Left colon (tissue), 2 donors: ENCODE data around the gene NDUFAF2. TPM values are rescaled to one million over a fixed set of nuclear protein-coding genes. Genes with fewer than 3 reads are reported as not detected.
A peak's percentile ranks its signal among the peaks of the same experiment; 100 is the strongest.
"Not testable (repeated sequence)": the region's sequence is repeated elsewhere in the genome, so short reads cannot be mapped to it uniquely, and the experiment has no call there.

Experiments
- ATAC-seq: fragments of 200-7000 bp; cut with Tn5 transposase; one replicate; pipeline ENCODE4 v1.9.1; 2020; ENCODE audit warnings: mild to moderate bottlenecking, moderate library complexity
- DNase-seq, 2 donors: peaks; one replicate each; pipeline ENCODE4 v3.0.0-alpha.2; 2020
- intact Hi-C, 2 donors: fragments of 100-400 bp; cut with DNase I in 1 of 2; cut with micrococcal nuclease in 1 of 2; formaldehyde crosslinking; loops; one replicate each; pipeline versions ENCODE4 v1.11.2 to v1.14.0; 2022; cut with DNase I, micrococcal nuclease
- total RNA-seq, 2 donors: library from RNA; stranded (reverse); fragmentation: NEBNext Ultra II Directional; extraction: Animal tissue kit (Norgen Biotek cat#: 25700); gene quantifications; one replicate each; pipeline ENCODE4 v1.2.1, GENCODE V29; 2021
- donor health status: DM: no; HTN: no; CAD: no.
- donor health status: DM: yes; HTN: yes; CAD: no.

NDUFAF2 gene
- total RNA-seq, 2 donors from 2014 or later: 15.6 to 25.0 TPM

DNA sequence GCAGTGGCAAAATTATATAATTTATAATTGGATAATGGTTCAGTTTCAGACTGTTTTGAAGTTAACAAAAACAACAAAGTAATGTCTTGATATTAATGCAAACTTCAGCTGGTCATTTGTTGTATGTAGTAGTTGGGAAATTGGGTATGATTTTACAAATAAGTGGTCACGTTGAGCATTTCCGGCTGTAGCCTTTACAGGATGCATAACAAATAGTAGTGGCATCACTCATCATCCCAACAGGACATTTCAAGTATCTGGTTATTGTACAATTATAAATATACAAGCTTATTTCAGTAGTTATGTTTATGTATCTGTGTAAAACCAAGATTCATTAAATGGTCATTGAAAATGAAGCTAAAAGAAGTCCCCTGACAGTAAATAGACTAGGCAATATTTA lies 144.3 kb downstream of the NDUFAF2 start:
- no peak for ATAC-seq
- intact Hi-C loops: no loop called here
- no peak for DNase-seq

DNA sequence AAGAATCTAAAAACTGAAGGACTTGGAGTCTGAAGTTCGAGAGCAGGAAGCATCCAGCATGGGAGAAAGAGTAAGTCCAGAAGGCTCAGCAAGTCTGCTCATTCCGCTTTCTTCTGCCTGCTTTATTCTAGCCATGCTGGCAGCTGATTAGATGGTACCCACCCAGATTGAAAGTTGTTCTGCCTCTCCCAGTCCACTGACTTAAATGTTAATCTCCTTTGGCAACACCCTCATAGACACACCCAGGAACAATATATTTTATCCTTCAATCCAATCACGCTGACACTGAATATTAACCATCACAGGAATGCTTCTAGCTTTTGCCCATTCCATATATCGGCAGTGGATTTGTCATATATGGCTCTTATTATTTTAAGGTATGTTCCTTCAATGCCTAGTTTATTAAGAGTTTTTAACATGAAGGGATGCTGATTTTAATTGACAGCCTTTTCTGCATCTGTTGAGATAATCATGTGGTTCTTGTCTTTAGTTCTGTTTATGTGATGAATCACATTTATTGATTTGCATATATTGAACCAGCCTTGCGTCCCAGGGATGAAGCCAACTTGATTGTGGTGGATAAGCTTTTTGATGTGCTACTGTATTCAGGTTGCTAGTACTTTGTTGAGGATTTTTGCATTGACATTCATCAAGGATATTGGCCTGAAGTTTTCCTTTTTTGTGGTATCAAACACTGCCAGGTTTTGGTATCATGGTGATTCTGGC lies 148.2 kb downstream of the NDUFAF2 start:
- intact Hi-C loops, DNase-seq: not testable (repeated sequence)
- ATAC-seq: peak; percentile 16

DNA sequence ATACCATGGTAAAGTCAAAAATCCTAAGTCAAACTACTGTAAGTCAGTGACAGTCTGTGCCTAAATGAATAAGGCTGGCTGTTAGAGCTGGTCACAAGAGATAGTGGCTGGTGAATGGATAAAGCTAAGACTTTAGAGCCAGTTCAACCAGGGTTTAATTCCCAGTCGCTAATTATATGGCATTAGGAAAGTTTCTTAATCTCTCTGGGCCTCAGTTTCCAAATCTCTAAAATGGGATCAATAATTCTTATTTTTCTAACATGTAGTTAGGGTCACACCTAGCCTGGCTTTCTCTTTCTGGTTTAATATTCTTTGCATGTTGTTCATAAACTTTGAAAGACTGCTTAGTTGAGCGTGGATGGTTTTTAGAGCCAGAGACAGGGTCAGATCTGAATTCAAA lies 152.5 kb downstream of the NDUFAF2 start:
- ATAC-seq (no peak), DNase-seq (no peak)
- intact Hi-C loops: no loop called here

- intact Hi-C loops: no loop called here
- ATAC-seq: no peak
- no peak for DNase-seq
Measured at GRCh38 chr5:61098251-61098995, 153.4 kb downstream of the NDUFAF2 start.

GRCh38 chr5:61100437-61100836 lies 155.4 kb downstream of the NDUFAF2 start:
- ATAC-seq: no peak
- DNase-seq: no peak
- intact Hi-C loops: no loop called here

- intact Hi-C loops: no loop called here
- no peak for DNase-seq
- ATAC-seq: no peak
Measured at GRCh38 chr5:61114441-61114840, 169.4 kb downstream of the NDUFAF2 start.

DNA sequence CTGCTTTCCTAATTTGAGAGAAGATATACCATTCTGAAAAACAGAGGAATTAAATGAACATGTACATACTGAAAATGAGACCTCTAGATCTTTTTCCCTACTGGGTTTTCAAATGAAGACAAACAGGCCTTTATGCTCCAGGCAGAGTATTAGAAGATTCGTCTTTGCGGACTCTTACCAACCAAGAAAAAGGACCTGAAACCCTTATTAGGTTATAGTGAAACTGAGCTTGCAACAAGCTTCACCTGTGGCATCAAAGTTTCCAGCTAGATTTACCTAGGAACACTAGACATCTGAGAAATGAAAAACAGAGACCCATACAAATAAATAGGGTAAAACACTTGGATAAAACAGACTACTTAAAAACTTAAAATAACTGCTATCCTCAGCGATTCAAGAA lies 171.0 kb downstream of the NDUFAF2 start:
- intact Hi-C loops: no loop called here
- no peak for DNase-seq
- ATAC-seq: no peak

- intact Hi-C loops: no loop called here
Measured at GRCh38 chr5:61119066-61119465, 174.1 kb downstream of the NDUFAF2 start.

DNA sequence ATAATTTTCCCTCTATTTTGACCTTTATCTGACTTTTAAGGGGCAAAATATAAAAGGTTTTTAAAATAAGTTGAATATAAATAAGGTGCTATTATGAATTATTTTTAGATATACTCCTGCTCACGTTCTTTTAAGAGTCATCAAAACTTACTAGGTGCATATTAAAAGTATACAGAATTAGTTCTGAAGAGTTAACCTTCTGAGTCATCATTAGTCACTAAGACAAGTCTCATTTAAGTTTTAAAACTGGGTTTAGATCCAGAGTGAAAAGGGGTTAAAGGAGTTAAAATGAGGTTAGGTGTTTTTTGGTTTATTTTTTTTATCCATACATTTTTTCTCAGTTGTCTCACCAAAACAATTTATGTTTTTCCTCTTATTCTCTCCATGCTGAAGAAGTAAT lies 175.5 kb downstream of the NDUFAF2 start:
- DNase-seq (no peak), ATAC-seq (no peak)
- intact Hi-C loops: no loop called here

More at GRCh38 chr5:61119066-61119465, 174.1 kb downstream of the NDUFAF2 start:
- DNase-seq: no peak
- no peak for ATAC-seq

DNA sequence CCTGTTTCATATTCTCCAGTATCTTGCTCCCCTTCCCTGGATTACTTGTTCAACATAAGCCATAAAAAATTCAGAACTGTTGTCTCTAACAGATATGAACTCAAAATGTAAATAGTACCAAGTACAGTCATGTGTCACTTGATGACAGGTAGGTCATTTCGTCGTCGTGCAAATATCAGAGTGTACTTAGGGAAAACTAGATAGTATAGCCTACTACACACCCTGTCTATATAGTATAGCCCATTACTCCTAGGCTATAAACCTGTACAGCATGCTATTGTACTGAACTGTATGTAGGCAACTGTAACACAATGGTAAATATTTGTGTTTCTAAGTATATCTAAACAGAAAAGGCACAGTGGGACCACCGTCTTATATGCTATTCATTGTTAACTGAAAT lies 178.1 kb downstream of the NDUFAF2 start:
- ATAC-seq: peak; percentile 99
- DNase-seq: peak in 1 of 2 donors; percentile 47
- intact Hi-C loops: no loop called here

DNA sequence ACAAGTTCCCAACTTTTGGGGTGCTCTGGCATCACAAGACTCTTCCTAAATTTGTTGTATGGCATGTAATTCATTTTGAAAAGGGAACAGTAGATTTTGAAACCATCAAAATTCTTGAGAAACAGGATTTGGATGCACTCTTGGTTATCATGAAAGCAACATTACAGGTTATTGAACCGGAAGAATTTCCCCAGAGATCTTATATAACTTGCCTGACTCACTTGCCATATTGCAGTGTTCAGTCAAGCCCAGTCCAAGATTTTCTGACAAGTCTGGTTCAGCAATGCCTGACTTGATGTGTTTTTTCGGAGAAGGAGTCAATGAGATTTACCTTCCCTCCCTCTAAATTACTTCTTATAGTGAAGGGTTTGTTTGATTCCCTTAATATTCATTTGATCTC lies 185.3 kb downstream of the NDUFAF2 start:
- intact Hi-C loops: no loop called here
- ATAC-seq (no peak), DNase-seq (no peak)

- no peak for DNase-seq
- ATAC-seq: peak; percentile 67
- intact Hi-C loops: no loop called here
Measured at GRCh38 chr5:61132559-61132958, 187.6 kb downstream of the NDUFAF2 start.

- no peak for ATAC-seq
- intact Hi-C loops: no loop called here
- no peak for DNase-seq
Measured at GRCh38 chr5:61137835-61138234, 192.8 kb downstream of the NDUFAF2 start.

DNA sequence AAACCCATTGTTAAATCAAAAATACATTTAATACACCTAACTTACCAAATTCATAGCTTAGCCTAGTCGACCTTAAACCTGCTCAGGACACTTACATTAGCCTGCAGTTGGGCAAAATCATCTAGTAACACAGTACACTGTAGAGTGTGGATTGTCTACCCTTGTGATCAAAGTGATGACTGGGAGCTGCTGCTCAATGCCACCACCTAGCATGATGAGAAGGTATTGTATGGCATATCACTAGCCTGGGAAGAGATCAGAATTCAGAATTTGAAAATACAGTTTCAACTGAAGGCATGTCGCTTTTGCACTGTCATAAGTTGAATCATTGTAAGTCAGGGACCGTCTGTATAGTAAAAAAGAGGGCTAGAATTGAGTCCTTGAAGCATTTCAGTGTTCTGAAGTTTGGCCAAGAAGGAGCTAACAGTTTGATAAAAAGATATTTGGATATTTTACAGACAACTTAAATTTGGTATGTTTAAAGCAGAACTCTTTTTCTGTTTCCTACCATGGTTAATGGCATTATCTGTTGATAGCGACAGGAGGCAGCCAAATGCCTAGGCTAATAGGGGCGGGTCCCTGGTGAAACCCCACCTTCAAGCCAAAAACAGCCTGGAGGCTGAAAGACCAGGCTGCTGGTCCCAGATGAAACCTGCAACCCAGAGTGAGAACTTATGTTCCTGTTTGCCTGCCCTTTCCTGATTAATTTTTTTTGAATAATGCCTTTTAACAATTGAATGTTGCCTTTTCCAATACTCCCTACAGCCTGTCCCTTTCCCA lies 194.3 kb downstream of the NDUFAF2 start:
- intact Hi-C loops: no loop called here
- DNase-seq: no peak
- ATAC-seq: peak; percentile 75

DNA sequence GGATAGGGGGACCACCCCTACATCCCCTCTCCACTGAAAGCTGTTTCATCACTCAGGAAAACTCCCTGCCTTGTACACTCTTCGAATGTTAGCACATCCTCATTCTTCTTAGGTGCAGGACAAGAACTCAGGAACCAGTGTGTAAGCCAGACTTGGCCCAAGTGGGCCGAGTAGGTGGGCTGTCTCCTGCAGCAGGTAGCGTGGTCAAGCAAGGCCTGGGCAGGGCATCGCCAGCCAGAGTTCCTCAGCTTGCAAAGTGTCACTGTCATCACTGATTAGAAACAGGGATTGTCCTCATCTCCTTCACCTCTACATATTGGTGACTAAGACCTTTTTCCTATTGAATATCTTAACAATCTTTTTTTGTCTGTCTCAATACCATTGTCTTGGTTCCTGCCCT lies 194.9 kb downstream of the NDUFAF2 start:
- no peak for DNase-seq
- ATAC-seq: no peak
- intact Hi-C loops: no loop called here

DNA sequence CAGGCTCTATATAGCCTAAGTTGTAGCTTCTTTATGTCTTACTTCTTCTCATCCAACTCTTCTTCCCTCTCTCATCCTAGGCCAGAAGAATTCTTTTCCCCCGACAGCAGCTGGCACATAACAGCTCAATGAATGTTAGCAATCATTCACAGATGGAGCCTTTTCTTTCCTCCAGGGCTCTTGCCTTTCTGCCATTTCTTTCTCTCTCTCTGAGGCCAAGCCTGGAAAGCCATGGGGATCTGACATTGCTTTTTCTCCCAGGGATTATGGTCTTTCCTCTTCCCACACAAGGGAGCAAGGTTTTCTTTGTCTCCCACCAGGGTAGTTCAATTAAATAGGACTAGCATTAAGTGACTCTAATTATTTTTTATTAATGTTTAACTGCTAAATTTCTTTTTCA lies 196.8 kb downstream of the NDUFAF2 start:
- ATAC-seq (no peak), DNase-seq (no peak)
- intact Hi-C loops: no loop called here

GRCh38 chr5:61142391-61142790 lies 197.4 kb downstream of the NDUFAF2 start:
- intact Hi-C loops: no loop called here
- no peak for ATAC-seq

GRCh38 chr5:61142811-61143210 lies 197.8 kb downstream of the NDUFAF2 start:
- ATAC-seq (no peak), DNase-seq (no peak)
- intact Hi-C loops: no loop called here

More at GRCh38 chr5:61142391-61142790, 197.4 kb downstream of the NDUFAF2 start:
- no peak for DNase-seq

GRCh38 chr5:61148515-61148914 lies 203.5 kb downstream of the NDUFAF2 start:
- intact Hi-C loops: no loop called here
- no peak for DNase-seq

GRCh38 chr5:61151893-61152292 lies 206.9 kb downstream of the NDUFAF2 start:
- intact Hi-C loops: no loop called here
- DNase-seq: no peak
- no peak for ATAC-seq

More at GRCh38 chr5:61148515-61148914, 203.5 kb downstream of the NDUFAF2 start:
- ATAC-seq: no peak
